NCI-H2196 (cell line): ENCODE results near the gene RNF4.
"Not testable (repeated sequence)": the region's sequence is repeated elsewhere in the genome, so short reads cannot be mapped to it uniquely, and the experiment has no call there.

ENCODE experiments used
- DNase-seq: peaks from one replicate; lab custom pipeline; 2025; ENCODE audit not compliant: unreplicated experiment; lab: John Stamatoyannopoulos, UW

Gene RNF4

DNA sequence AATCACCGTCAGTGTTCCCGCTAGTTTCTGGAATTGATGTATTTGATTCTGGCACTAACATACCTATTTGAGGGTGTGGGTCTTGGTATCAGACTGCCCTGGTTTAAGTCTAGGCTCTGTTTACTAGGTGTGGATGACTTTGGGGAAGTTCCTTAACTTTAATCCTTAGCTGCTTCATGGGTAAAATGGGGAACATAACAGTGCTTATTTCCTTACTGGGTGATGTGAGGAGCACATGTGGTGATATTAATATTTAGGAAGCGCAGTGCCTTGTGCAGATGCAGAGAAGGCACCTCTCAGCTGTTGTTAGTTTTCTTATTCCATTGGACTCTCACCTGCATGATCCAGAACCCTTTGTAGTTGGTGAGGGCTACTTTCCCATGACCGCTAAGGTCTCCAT is 17.1 kb downstream of the RNF4 start:
- DNase-seq, result no peak

DNA sequence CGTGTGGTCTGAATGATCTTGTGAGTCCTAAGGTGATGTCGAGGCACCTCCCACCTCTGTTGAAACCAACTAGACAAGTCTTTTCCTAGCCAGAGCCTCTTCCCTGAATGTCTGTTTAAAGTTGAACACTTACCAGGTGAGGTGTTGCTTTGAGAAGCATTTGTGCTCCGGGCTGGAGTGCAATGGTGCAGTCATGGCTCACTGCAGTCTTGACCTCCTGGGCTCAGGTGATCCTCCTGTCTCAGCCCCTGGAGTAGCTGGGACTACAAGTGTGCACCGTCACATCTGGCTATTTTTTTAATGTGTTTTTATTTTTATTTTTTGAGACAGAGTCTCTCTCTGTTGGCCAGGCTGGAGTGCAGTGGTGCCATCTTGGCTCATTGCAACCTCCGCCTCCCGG is 18.1 kb downstream of the RNF4 start:
- no peak for DNase-seq

DNA sequence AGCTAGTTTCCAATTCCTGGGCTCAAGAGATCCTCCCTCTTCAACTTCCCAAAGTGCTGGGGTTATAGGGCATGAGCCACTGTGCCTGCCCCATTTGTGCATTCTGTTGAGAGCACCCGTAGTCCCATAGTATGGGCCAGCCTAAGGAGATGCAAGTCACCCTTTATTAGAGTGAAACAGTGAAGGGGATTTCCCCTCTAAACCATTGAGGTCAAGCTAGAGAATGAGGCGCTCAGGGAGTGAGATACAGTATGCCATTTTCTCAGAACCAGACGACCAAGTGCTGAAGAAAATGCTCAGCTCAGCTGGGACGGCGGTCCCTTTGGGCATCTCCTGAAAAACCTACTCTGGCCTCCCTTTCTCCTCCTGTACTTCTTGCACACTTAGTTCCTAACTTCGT is 18.7 kb downstream of the RNF4 start:
- no peak for DNase-seq

DNA sequence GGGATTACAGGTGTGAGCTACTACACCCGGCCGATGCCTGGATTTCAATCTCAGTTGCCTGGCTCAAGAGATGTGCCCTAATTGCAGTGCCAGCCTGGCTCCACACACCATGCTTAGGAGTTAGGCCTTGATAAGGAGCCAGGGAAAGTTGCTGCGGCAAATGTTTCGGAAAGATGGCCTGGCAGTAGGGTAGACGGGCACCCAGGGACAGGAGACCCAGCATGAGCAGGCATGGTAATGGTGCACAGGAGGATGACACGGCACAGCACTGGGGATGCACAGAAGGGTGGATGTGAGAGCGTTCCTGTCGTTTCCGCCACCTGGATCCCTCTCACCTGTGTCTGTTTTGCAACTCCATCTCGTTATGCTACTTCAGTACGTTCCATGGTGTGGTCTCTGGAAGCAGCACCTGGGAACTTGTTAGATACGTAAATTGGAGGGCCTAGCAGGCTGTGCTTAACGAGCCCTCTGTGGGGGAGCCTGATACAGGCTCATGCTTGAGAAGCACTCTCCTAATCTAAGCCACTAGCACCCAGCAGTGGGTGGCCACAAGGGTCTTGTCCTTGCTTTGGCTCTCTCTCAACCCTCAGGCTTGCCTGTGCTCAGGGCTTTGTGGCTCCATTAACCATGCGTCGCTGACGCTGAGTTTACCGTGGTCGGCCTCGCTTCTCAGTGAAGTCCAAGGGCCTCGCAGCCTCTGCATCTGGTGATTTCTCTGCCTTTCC is 20.3 kb downstream of the RNF4 start:
- DNase-seq, result no peak

DNA sequence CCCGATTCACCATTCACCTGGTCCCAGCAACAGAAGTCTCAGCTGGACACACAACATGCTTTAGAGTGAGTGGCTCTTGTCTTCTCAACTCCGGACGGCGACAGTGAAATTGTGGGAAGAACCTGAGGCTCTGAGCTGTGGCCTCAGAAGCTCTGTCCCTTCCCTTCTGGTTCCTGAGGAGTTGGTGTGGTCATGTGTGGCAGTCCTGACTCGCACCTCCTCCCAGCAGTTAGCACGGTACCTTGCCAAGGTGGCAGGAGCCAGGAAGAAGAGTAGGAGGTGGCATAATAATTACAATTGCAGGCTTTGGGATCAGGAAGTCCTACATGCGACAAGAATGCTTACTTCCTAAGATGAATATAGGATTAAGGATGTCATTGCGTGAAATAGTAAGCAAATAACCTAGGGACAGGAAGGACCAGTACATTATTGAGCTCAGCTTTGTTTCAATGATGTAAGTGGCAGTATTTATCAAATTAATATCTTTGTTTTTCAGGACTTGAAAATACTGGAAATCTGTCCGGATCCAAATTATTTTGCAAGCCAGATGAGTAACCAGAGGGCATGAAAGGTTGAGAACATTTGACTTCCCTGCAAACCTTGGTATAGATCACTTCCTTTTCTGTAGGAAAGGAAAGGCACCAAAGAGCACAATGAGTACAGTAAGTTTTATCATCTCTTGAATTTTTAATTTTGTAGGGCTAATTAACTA is 21.1 kb downstream of the RNF4 start:
- no peak for DNase-seq

DNA sequence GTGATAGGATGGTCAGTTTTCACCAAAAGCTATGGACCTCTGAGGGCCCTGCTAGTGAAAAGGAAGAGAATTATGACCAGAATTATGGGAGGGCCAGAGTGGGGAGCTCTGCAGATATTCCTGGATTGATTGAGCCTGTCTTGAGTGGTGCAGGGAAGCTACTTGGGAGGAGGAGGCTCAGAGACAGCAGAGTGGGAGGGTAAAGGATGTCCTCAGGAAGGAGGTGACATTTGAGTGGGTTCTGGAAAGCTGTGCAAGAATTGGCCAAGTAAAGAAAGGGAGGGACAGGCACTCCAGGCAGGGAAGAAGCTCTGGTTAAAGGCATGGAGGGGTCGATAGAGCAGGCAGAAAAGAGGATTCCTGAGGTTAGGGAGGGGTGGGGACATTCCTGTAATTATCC is 24.1 kb downstream of the RNF4 start:
- DNase-seq, result no peak

DNA sequence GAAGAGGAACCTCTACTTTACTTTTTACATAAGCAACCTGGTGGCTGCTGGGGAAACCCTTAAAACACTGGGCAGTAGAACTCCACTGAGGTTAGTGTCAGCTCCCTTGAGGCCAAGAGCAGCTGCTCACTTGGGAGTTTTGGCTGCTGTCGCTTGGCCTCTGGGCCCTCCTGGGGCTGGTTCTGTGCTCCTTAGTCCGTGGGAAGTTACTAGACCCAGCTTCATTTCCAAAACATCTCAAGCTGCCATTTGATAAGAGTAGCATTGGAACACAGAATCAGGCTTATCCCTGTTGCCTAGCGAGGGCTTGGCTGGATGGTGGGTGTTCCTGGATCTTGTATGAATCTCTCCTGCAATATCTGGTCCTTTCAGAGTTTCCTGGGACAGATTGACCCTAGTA is 26.1 kb downstream of the RNF4 start:
- no peak for DNase-seq

DNA sequence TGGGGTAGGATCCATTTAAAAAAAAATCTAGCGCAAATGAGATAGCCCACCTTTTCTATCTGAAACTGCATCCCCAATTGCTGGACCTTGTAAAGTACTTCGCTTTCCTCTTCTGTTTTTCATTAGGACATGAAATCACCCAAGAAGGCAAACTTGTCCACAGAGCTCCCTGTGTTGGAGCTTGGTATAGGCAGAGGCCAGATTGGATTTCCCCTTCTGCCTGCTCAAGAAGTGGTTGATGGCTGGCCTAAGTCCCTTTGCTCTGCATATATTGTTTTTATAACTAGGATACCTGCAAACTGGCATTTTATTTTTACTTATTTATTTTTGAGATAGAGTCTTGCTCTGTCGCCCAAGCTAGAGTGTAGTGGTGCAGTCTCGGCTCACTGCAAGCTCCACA is 28.4 kb downstream of the RNF4 start:
- no peak for DNase-seq

DNA sequence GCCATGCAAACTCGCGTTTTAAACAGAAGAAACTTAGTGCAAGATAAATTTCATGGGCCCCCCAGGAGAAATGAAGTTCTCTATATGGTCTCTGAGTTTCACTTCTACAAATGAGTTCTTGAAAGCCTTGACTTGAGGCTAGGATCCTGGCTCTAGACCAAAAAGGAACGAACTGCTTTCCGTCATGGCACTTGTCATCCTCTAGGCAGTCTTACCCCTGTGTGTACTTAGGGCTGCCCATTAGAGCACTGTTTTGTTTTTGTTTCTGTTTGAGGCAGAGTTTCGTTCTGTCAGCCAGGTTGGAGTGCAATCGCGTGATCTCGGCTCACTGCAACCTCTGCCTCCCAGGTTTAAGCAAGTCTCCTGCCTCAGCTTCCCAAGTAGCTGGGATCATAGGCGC is 29.0 kb downstream of the RNF4 start:
- no peak for DNase-seq

DNA sequence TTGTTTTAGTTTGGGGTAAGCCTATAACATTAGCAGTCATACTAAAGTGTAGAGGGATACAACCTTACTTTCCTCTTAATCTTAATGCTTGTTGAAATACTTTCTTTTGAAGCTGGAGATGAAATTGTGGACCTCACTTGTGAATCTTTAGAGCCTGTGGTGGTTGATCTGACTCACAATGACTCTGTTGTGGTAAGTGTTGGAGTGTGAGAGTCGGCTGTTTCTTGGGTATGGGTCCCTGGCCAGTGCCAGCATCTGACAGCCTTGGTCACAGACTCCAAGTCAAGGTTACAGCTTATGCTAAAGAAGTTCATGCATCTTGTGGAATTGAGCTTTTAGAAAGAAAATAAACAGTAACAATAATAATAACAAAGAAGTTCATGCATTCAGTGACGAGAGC is 31.6 kb downstream of the RNF4 start:
- DNase-seq, result no peak

DNA sequence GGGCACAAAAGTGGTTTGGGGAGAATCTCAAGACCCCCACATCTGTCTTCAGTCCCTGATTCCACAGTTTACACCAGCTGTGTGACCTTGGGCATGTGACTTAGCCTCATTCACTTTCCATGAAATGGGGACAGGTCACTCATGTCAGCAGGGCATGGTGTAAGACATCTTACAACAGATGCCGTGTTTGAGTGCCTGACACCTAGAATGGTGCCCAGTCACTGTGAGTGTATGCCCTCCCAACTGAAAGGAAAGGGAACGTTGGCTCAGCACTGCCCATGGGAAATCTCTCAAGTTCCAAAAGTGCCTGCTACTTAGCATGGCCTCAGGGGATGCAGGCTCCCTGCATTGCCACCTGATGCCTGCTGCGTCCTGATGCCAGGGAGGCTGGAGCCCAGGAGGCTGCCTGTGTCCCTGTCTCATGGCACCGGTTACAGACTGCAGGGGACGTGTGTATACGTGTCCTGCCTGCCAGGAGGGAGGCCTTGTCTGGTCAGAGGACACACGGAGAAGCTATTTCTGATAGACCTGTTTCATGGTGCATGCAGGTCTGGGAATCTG is 32.2 kb downstream of the RNF4 start:
- DNase-seq, result no peak

DNA sequence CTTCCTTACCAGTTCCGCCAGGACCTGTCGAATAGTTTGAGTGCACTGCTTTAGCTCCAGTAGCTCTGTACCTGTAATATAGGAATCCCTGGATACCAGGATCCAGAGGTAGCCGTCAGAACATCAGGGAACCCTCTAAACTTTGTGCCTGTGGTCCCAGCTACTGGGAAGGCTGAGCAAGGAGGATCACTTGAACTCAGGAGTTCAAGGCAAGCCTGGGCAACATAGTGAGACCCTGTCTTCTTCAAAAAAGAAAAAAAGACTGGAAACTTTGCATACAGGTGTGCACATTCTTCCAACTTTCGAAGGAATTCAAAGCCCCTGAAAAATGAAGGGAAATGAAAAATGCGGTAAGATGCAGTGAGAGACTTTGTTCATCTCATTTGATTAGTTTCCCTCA is 34.9 kb downstream of the RNF4 start:
- no peak for DNase-seq

DNA sequence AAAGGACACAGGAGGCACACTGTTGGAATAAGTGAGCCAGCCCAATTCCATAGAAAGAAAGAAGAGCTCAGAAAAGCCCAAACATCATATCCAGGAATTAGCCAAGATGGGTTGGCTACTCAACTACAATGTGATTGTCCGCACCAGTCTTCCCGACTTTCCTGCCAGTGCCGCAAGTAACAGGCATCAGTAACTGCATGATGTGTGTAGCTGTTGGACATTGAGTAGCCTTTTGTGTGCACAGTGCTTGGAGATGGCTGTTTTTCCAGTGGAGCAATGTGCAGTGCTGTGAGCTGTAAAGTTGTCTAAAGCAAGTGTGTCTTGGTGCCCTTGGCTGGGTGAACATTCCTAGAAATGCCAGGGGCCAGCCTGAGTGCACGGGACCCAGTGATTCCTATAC is 38.4 kb downstream of the RNF4 start:
- DNase-seq, result no peak

DNA sequence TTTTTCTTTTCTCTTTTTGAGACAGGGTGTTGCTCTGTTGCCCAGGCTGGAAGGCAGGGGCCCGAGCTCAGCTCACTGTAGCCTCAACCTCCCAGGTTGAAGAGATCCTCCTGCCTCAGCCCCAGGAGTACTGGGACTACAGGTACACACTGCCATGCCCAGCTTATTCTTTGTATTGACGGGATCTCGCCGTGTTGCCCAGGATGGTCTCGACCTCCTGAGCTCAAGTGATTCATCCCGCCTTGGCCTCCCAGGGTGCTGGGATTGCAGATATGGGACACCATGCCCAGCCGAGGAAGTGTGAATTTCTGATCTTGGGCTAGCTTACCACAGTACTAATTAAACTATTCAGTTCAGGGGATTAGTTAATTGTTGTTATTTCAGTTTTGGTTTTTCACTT is 38.9 kb downstream of the RNF4 start:
- no peak for DNase-seq

DNA sequence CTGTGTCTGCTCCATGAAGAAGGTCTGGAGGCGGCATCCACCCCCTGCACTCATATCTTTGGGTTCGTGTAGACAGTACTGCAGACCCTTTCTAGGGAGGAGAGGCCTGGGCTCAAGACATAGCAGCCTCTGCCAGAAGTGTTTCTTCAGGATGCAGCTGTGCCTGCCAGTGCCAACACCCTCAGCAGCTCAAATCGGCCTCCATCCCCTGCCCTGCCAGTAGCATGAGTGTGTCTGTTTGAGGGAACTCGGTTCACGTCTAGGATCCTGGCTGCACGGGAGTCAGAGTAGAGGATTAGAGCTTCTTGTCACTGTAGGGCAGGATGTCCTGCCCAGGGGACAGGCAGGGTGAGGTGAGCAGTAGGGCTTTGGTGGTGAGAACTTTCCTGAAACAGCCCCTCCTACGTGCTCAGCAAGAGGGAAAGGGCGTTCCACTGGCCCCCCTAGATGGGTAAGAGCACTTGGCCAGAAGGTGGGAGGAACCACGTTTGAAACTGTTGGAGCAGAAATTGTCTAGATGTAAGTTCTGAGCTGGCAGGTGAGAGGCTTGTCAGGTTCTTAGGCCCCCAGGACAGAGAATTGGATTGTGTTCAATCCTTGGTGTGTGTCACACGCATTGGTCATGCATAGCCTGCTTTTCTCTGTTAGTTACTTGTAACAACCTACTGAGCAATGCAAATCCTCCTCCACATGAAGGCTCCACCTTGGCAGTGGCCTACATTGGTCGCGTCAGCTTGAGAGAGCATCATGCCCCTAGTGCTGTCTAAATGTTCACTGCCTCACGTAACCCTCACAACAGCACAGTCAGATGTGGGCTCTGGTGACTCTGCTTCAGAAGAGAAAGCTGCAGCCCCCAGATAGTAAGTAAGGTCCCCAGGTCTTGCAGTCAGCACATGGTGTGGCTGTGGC is 41.7 kb downstream of the RNF4 start:
- no peak for DNase-seq

DNA sequence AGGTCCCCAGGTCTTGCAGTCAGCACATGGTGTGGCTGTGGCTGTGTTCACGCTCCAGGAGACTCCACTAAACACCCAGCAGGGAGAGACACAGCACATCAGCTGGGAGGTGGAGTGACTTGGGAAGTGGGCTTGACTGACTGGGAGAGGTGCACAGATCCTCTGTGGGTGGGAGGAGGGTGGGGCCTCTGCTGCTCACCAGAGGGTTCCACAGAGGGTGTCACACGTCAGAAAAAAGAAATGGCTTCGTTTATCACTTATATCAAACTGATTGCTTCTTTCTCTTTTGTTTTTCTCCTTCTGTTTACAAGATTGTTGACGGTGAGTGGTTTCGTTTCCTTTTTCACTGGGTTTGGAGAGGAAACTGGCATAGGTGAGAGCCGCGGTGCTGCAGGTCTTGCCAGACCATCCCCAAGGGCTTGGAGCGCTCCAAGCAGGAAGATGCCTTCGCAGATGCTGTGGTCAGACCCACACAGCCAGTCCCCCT is 42.8 kb downstream of the RNF4 start:
- DNase-seq, result no peak

DNA sequence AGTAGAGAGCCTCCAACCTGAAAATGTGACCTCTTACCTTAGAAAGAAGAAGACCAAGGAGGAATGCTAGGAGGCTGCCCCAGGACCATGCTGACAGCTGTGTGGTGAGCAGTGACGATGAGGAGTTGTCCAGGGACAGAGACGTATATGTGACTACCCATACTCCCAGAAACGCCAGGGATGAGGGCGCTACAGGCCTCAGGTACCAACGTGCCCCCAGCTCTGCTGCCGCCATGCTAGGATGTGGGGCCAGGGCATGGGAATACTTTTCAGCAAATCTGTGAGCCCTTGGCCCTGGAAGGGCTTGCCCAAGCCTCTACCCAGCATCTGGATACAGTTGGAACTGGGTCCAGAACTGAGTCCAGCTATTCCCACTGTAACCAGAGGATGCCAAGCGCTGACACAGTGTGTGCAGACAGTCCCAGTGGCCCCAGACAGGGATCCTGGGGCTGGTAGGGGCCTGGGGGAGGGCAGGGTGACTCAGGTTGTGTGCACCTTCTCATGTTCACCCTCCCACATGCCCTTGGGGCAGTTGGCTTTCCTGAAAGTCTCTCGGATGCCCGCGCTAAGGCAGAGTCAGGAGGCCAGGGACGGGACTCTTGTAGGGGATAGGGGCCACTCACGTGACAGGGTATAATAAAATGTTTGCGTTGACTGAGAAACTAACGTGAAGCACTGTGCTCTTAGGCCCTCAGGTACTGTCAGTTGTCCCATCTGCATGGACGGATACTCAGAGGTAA is 43.7 kb downstream of the RNF4 start:
- no peak for DNase-seq

DNA sequence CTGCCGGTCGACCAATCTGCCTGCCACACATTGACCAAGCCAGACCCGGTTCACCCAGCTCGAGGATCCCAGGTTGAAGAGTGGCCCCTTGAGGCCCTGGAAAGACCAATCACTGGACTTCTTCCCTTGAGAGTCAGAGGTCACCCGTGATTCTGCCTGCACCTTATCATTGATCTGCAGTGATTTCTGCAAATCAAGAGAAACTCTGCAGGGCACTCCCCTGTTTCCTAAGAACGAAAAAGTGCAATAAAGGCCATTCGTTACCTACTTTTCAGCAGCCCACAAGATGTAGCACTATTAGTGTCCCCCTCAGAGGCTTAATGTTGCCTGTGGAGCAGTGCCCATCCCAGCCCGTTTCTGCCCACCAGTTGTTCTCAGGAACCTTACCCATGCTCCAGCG is 45.3 kb downstream of the RNF4 start:
- not testable (repeated sequence) for DNase-seq

DNA sequence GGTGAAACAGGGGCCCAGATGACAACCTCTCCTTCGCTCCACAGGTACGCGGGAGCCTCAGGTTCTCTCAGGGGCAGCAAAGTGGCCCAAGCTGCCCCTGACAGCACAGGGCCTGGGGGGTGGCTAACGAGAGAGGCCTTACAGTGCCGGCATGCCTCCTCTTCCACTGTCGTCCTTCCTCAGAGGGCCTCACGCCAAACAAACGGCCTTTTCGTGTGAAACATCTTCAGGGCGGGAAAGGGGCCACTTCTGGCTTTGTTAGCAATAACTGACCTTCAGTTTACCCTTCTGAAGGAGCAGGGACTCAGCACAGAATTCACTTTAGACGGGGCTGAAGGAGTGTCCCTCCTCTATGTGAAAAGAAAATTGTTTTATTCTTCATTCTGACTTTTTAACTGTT is 46.0 kb downstream of the RNF4 start:
- DNase-seq, result not testable (repeated sequence)

DNA sequence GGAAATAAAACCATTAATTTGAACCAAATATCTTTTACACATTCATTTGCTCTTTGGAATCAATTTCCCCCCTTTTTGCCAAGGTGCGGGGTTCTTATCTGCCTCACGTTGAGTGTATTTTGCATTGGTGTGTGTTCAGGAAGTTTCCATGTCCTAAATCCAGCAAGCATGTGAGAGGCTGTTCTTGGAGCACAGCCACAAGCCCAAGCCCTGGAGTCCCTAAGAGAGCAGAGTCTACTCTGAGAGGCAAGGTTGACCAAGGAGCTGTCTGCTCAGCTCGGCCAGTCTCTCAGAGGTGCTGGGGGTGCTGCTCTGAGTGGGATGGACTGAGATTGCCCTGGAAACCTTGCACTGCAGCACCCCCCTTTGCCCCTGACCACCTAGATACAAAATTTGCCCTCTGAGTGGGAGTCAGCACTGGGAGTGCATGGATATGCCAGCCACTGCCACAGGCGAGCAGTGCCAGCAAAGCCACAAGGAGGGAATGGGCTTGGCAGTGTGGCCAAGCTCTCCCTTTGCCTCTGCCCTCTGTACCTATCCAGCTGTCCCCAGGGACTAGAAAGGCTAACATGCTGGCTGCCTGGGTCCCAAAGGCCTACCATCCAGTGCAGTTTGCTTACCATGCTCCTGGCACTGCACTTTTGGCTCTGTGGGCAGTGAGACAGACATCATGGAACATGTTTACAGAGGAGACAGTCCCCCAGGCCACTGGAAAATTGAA is 47.1 kb downstream of the RNF4 start:
- no peak for DNase-seq
